IMR-90 (cell line): ENCODE measurements around the gene NTN4. TPM values are rescaled to one million over a fixed set of nuclear protein-coding genes. Genes with fewer than 3 reads are reported as not detected.

ENCODE experiments used
- BHLHE40 ChIP-seq: fragments of 150-350 bp; IDR thresholded peaks from 2 replicates; pipeline ENCODE4 v1.6.1; 2016; ENCODE audit warnings: mild to moderate bottlenecking, low read depth, low read length
- CHD1 ChIP-seq: IDR thresholded peaks from 2 replicates; pipeline ENCODE4 v1.6.1; 2012; ENCODE audit warnings: low read depth, low read length, improper control_type of control experiment
- CTCF ChIP-seq: conservative IDR thresholded peaks from 2 replicates; pipeline ENCODE4 v1.5.1; 2012; ENCODE audit warnings: mild to moderate bottlenecking, low read depth, low read length, improper control_type of control experiment
- MAZ ChIP-seq: IDR thresholded peaks from 2 replicates; pipeline ENCODE4 v1.6.1; 2012; ENCODE audit warnings: low read depth, mild to moderate bottlenecking, low read length, improper control_type of control experiment, moderate library complexity, borderline replicate concordance
- NFE2L2 ChIP-seq: fragments of 150-350 bp; IDR thresholded peaks from 2 replicates; pipeline ENCODE4 v1.6.1; 2016; ENCODE audit warnings: low read depth, mild to moderate bottlenecking, low read length
- SMC3 ChIP-seq: fragments of 150-350 bp; IDR thresholded peaks from 2 replicates; pipeline ENCODE4 v1.6.1; 2016; ENCODE audit warnings: low read depth, mild to moderate bottlenecking, antibody characterized with exemption, low read length, moderate library complexity
- polyA plus RNA-seq, 3 experiments: library from polyadenylated mRNA; depleted of rRNA; stranded (reverse); fragments of >200 nt; gene quantifications; 2 replicates each; pipeline ENCODE4 v1.2.3, GENCODE V29; 2012; ENCODE audit warnings: low replicate concordance in 1 of 3
- total RNA-seq: library from RNA; depleted of rRNA; stranded (reverse); fragments of >200 nt; gene quantifications from 2 replicates; pipeline ENCODE4 v1.2.3, GENCODE V29; 2012

NTN4 gene
- total and polyA plus RNA-seq, 2 of the 4 experiments (the other 2 are of a cell fraction): 54.6 to 56.6 TPM

- no peak for TF ChIP-seq CTCF
- TF ChIP-seq CHD1: no peak
- no peak for TF ChIP-seq NFE2L2
- no peak for TF ChIP-seq SMC3
- TF ChIP-seq BHLHE40: no peak
- no peak for TF ChIP-seq MAZ
Observed at GRCh38 chr12:95629392-95629791, 161.2 kb downstream of the NTN4 start (continued).
